HCT116 (cell line): ENCODE measurements around the gene NTN4. TPM values are rescaled to one million over a fixed set of nuclear protein-coding genes. Genes with fewer than 3 reads are reported as not detected.

Experiments
- ATAC-seq: fragments of 200-7000 bp; cut with Tn5 transposase; 2 replicates; pipeline ENCODE4 v1.9.1; 2020; ENCODE audit warnings: mild to moderate bottlenecking, moderate library complexity
- BruUV-seq: library from RNA; stranded (reverse); fragments of 400-500 nt; replicated peaks from 2 replicates; lab custom pipeline; 2021; lab: Mats Ljungman, UMichigan
- CTCF ChIA-PET: fragments of 300-600 bp; sonication (Branson Sonifier 250); formaldehyde crosslinking; loops from one replicate; lab custom pipeline; 2021; ENCODE audit warnings: antibody characterized with exemption; lab: Charles Lee
- POLR2A ChIA-PET: fragments of 300-600, 350-600 bp; sonication (Branson Sonifier 250); formaldehyde crosslinking; loops from one replicate; lab custom pipeline; 2021; ENCODE audit warnings: antibody characterized with exemption; lab: Charles Lee
- RAD21 ChIA-PET, 2 experiments: fragments of 300-600 bp; sonication (Branson Sonifier 250); formaldehyde crosslinking; loops; one replicate each; lab custom pipeline; 2023; ENCODE audit warnings: low total read pairs in 2 of 2; ENCODE audit not compliant: uncharacterized antibody in 2 of 2, unreplicated experiment in 2 of 2, low non-redundant PET in 1 of 2; lab: Charles Lee
- DNase-seq: peaks from one replicate; pipeline ENCODE4 v3.0.0-alpha.2; 2010; ENCODE audit warnings: low read depth, low spot score
- H2AFZ ChIP-seq: fragments of 200-600 bp; shearing (Covaris generic), sonication (generic); 2 replicates; pipeline ENCODE4 v1.6.1; 2017; ENCODE audit warnings: low read depth, mixed run types, mixed read lengths, antibody characterized with exemption, low read length; ENCODE audit not compliant: poor library complexity, severe bottlenecking
- H3K27ac ChIP-seq: 2 replicates; pipeline ENCODE4 v1.5.1; 2012; ENCODE audit warnings: low read depth, low read length
- H3K27me3 ChIP-seq: fragments of 200-600 bp; sonication (generic); 2 replicates; pipeline ENCODE4 v1.6.1; 2016; ENCODE audit warnings: mixed run types, low read length, mixed read lengths; ENCODE audit not compliant: insufficient read depth
- H3K36me3 ChIP-seq, 2 experiments: fragments of 200-500 bp in 1 of 2; fragments of 200-600 bp in 1 of 2; sonication (Bioruptor generic) in 1 of 2; sonication (generic) in 1 of 2; 2 replicates each; pipeline versions ENCODE4 v1.5.1 to v1.6.1; 2014 to 2016; ENCODE audit warnings: low read length in 2 of 2, inconsistent platforms in 1 of 2, mixed read lengths in 1 of 2, mixed run types in 1 of 2; ENCODE audit not compliant: insufficient read depth in 2 of 2, control insufficient read depth in 1 of 2
- H3K4me1 ChIP-seq, 2 experiments: fragments of 200-600 bp in 1 of 2; sonication (generic) in 1 of 2; 2 replicates each; pipeline versions ENCODE4 v1.5.1 to v1.6.1; 2012 to 2017; ENCODE audit warnings: low read length in 2 of 2, inconsistent platforms in 1 of 2, mild to moderate bottlenecking in 1 of 2, mixed read lengths in 1 of 2, mixed run types in 1 of 2, moderate library complexity in 1 of 2; ENCODE audit not compliant: insufficient read depth in 2 of 2, control insufficient read depth in 1 of 2
- H3K4me2 ChIP-seq: fragments of 200-600 bp; sonication (generic); 2 replicates; pipeline ENCODE4 v1.6.1; 2017; ENCODE audit warnings: mixed run types, low read length, mixed read lengths
- H3K4me3 ChIP-seq, 2 experiments: fragments of 200-600 bp in 1 of 2; sonication (generic) in 1 of 2; replicated peaks in 1 of 2; 2 replicates each; pipeline ENCODE4 v1.5.1; 2011 to 2016; ENCODE audit warnings: low read length in 2 of 2, control low read depth in 1 of 2, low read depth in 1 of 2, mild to moderate bottlenecking in 1 of 2, mixed read lengths in 1 of 2, mixed run types in 1 of 2
- H3K79me2 ChIP-seq: fragments of 200-600 bp; sonication (generic); 2 replicates; pipeline ENCODE4 v1.6.1; 2017; ENCODE audit warnings: mild to moderate bottlenecking, mixed run types, low read length, moderate library complexity, mixed read lengths; ENCODE audit not compliant: insufficient read depth
- H3K9ac ChIP-seq: fragments of 200-600 bp; sonication (generic); 2 replicates; pipeline ENCODE4 v1.6.1; 2016; ENCODE audit warnings: low read length, mixed read lengths
- H3K9me2 ChIP-seq: fragments of 200-600 bp; sonication (generic), shearing (Covaris generic); 2 replicates; pipeline ENCODE4 v1.6.1; 2017; ENCODE audit warnings: mixed run types, mild to moderate bottlenecking, moderate library complexity; ENCODE audit not compliant: insufficient read depth
- H3K9me3 ChIP-seq, 2 experiments: fragments of 200-500 bp in 1 of 2; fragments of 200-600 bp in 1 of 2; sonication (Bioruptor generic) in 1 of 2; sonication (generic) in 1 of 2; 2 replicates each; pipeline ENCODE4 v1.6.1; 2014 to 2017; ENCODE audit warnings: low read length in 2 of 2, mixed read lengths in 2 of 2, inconsistent platforms in 1 of 2, low read depth in 1 of 2, mild to moderate bottlenecking in 1 of 2, mixed run types in 1 of 2, moderate library complexity in 1 of 2; ENCODE audit not compliant: control insufficient read depth in 1 of 2, insufficient read depth in 1 of 2
- H4K20me1 ChIP-seq: fragments of 200-600 bp; sonication (generic), shearing (Covaris generic); 2 replicates; pipeline ENCODE4 v1.6.1; 2017; ENCODE audit warnings: mixed run types, mild to moderate bottlenecking, moderate library complexity; ENCODE audit not compliant: insufficient read depth
- ATF3 ChIP-seq: IDR thresholded peaks from 2 replicates; pipeline ENCODE4 v1.6.1; 2012
- CBX3 ChIP-seq: IDR thresholded peaks from 2 replicates; pipeline ENCODE4 v1.6.1; 2012; ENCODE audit warnings: low read depth
- CTCF ChIP-seq, 3 experiments: fragments of 200-600 bp in 1 of 3; sonication (generic) in 1 of 3; IDR thresholded peaks in 2 of 3; conservative IDR thresholded peaks in 1 of 3; 2 replicates each; pipeline ENCODE4 v1.5.1; 2012 to 2017; ENCODE audit warnings: low read depth in 2 of 3, low read length in 2 of 3, antibody characterized with exemption in 1 of 3, borderline replicate concordance in 1 of 3, control low read depth in 1 of 3, mild to moderate bottlenecking in 1 of 3, mixed read lengths in 1 of 3, mixed run types in 1 of 3, moderate library complexity in 1 of 3; ENCODE audit not compliant: insufficient read depth in 1 of 3
- EGR1 ChIP-seq: IDR thresholded peaks from 2 replicates; pipeline ENCODE4 v1.6.1; 2012; ENCODE audit warnings: low read depth
- ELF1 ChIP-seq: IDR thresholded peaks from 2 replicates; pipeline ENCODE4 v1.6.1; 2012; ENCODE audit warnings: low read depth, borderline replicate concordance
- EZH2phosphoT487 ChIP-seq: fragments of 200-600 bp; IDR thresholded peaks from 2 replicates; pipeline ENCODE4 v1.6.1; 2018; ENCODE audit warnings: antibody characterized with exemption, borderline replicate concordance
- FOSL1 ChIP-seq: IDR thresholded peaks from 2 replicates; pipeline ENCODE4 v1.6.1; 2012; ENCODE audit warnings: low read depth
- POLR2A ChIP-seq: IDR thresholded peaks from 2 replicates; pipeline ENCODE4 v1.7.0; 2011; ENCODE audit warnings: borderline replicate concordance; ENCODE audit not compliant: insufficient read depth, insufficient read length; ENCODE audit errors: extremely low read depth
- SIN3A ChIP-seq: IDR thresholded peaks from 2 replicates; pipeline ENCODE4 v1.6.1; 2012; ENCODE audit warnings: low read depth
- TCF7L2 ChIP-seq: IDR thresholded peaks from 2 replicates; pipeline ENCODE4 v1.7.0; 2011; ENCODE audit warnings: borderline replicate concordance, inconsistent platforms; ENCODE audit not compliant: insufficient read depth, insufficient read length; ENCODE audit errors: extremely low read depth
- YY1 ChIP-seq: IDR thresholded peaks from 2 replicates; pipeline ENCODE4 v1.6.1; 2011; ENCODE audit warnings: low read length, low read depth, moderate library complexity, mild to moderate bottlenecking; ENCODE audit not compliant: insufficient replicate concordance; ENCODE audit errors: extremely low read depth
- ZFX ChIP-seq: fragments of 450-650 bp; IDR thresholded peaks from 2 replicates; pipeline ENCODE4 v1.6.1; 2017
- intact Hi-C: fragments of 100-400 bp; cut with micrococcal nuclease; formaldehyde crosslinking; loops from 2 replicates; pipeline ENCODE4 v1.10.0; 2022
- total RNA-seq: library from RNA; stranded (reverse); gene quantifications from one replicate; pipeline ENCODE4 v1.2.1, GENCODE V29; 2021; ENCODE audit not compliant: unreplicated experiment

The NTN4 gene
- total RNA-seq, 1 experiment from 2014 or later, result 4.3 TPM

GRCh38 chr12:95693689-95694088, 96.9 kb downstream of the NTN4 start:
- no peak overlapping the region for H2AFZ ChIP-seq
- no peaks in the 10 kb centered on the region for H3K27me3 ChIP-seq
- H4K20me1 ChIP-seq, result no peaks in the 10 kb centered on the region
- H3K9me2 ChIP-seq, result no peaks in the 10 kb centered on the region
- TF ChIP-seq POLR2A (no peak), CTCF (IDR thresholded peaks at IDR 0.05 in 2 of 3, conservative IDR thresholded peaks at IDR 0.05 in 1 of 3; ENCODE audit: borderline replicate concordance in 1 of 3, insufficient read depth in 1 of 3, low read depth in 2 of 3, low read length in 2 of 3) (no peak), FOSL1 (no peak), YY1 (no peak), ATF3 (no peak), SIN3A (no peak), ZFX (no peak), EZH2phosphoT487 (no peak), ELF1 (no peak), CBX3 (no peak), EGR1 (no peak), TCF7L2 (no peak)
- H3K4me2 ChIP-seq, result no peak overlapping the region
- no peak overlapping the region for H3K4me3 ChIP-seq
- H3K27ac ChIP-seq, result no peak overlapping the region
- no peak overlapping the region for H3K9ac ChIP-seq
- intact Hi-C loops, result no loop called here
- no peaks in the 10 kb centered on the region for H3K79me2 ChIP-seq
- no peak for DNase-seq
- H3K4me1 ChIP-seq, result no peaks in the 10 kb centered on the region
- CTCF ChIA-PET, result no interaction called here
- H3K36me3 ChIP-seq, result no peaks in the 10 kb centered on the region
- H3K9me3 ChIP-seq, result no peaks in the 10 kb centered on the region
- no TSS peak for BruUV-seq
- ATAC-seq, result no peak
- RAD21 ChIA-PET, result interaction anchor here in 1 of 2 experiments (0.7 kb wide), 1 partner anchor 155 kb away, joined by 3 read pairs; no protein-coding TSS in a partner anchor
- POLR2A ChIA-PET, result no interaction called here
